Keratinocyte (primary cell): ENCODE measurements around the gene GPC3.

Source experiments
- EZH2 ChIP-seq: IDR thresholded peaks from one replicate; pipeline ENCODE4 v1.6.1; 2012; ENCODE audit warnings: inconsistent platforms, mild to moderate bottlenecking, low read length, moderate library complexity
- TF ChIP-seq, protein P1 (sequence below), 3 experiments: IDR thresholded peaks in 1 of 3; conservative IDR thresholded peaks in 1 of 3; optimal IDR thresholded peaks in 1 of 3; 2 replicates in 2 of 3; 3 replicates in 1 of 3; pipeline versions ENCODE3 to v1.5.1; 2011; ENCODE audit warnings: low read length in 3 of 3, mild to moderate bottlenecking in 3 of 3, moderate library complexity in 2 of 3, control low read depth in 1 of 3, inconsistent platforms in 1 of 3; ENCODE audit not compliant: insufficient read depth in 2 of 3; ENCODE audit errors: extremely low read depth in 1 of 3

- TF ChIP-seq, protein P1, sequence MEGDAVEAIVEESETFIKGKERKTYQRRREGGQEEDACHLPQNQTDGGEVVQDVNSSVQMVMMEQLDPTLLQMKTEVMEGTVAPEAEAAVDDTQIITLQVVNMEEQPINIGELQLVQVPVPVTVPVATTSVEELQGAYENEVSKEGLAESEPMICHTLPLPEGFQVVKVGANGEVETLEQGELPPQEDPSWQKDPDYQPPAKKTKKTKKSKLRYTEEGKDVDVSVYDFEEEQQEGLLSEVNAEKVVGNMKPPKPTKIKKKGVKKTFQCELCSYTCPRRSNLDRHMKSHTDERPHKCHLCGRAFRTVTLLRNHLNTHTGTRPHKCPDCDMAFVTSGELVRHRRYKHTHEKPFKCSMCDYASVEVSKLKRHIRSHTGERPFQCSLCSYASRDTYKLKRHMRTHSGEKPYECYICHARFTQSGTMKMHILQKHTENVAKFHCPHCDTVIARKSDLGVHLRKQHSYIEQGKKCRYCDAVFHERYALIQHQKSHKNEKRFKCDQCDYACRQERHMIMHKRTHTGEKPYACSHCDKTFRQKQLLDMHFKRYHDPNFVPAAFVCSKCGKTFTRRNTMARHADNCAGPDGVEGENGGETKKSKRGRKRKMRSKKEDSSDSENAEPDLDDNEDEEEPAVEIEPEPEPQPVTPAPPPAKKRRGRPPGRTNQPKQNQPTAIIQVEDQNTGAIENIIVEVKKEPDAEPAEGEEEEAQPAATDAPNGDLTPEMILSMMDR (optimal IDR thresholded peaks at IDR 0.05 in 1 of 3, IDR thresholded peaks at IDR 0.05 in 1 of 3, conservative IDR thresholded peaks at IDR 0.05 in 1 of 3; ENCODE audit: extremely low read depth in 1 of 3, insufficient read depth in 2 of 3, low read length in 3 of 3): no peak
- TF ChIP-seq EZH2: no peak
Measured at GRCh38 chrX:133852401-133852800, 133.0 kb downstream of the GPC3 start.
